K562 (cell line): ENCODE results near the gene JUND. TPM values are rescaled to one million over a fixed set of nuclear protein-coding genes. Genes with fewer than 3 reads are reported as not detected.

Source experiments
- BCOR ChIP-seq: fragments of 450-650 bp; IDR thresholded peaks from 2 replicates; pipeline ENCODE4 v1.6.1; 2016
- BDP1 ChIP-seq: IDR thresholded peaks from 3 replicates; pipeline ENCODE4 v1.6.1; 2011; ENCODE audit not compliant: insufficient read length, insufficient read depth
- GTF2F1 ChIP-seq: IDR thresholded peaks from 2 replicates; pipeline ENCODE4 v1.6.1; 2011; ENCODE audit warnings: low read depth, low read length, improper control_type of control experiment
- HDAC3 ChIP-seq: fragments of 450-650 bp; IDR thresholded peaks from 2 replicates; pipeline ENCODE4 v1.6.1; 2018; ENCODE audit warnings: borderline replicate concordance, mild to moderate bottlenecking, moderate library complexity; ENCODE audit not compliant: partially characterized antibody
- HEY1 ChIP-seq: fragments of 250-450 bp; sonication (Bioruptor Pico); IDR thresholded peaks from 2 replicates; pipeline ENCODE4 v1.5.0; 2020; ENCODE audit warnings: mild to moderate bottlenecking, moderate library complexity, borderline replicate concordance
- HLTF ChIP-seq: fragments of 450-650 bp; IDR thresholded peaks from 2 replicates; pipeline ENCODE4 v1.6.1; 2016
- MLX ChIP-seq, 2 experiments: fragments of 450-650 bp in 1 of 2; sonication (generic) in 1 of 2; formaldehyde crosslinking; conservative IDR thresholded peaks; 2 replicates each; pipeline versions ENCODE4 v1.4.0 to v1.8.1; 2020 to 2022; ENCODE audit warnings: mild to moderate bottlenecking in 1 of 2, missing genetic modification reagents in 1 of 2
- NCOA1 ChIP-seq: fragments of 450-650 bp; IDR thresholded peaks from 2 replicates; pipeline ENCODE4 v1.6.1; 2016; ENCODE audit warnings: low read depth
- NR1H2 ChIP-seq: sonication (generic); formaldehyde crosslinking; IDR thresholded peaks from 2 replicates; pipeline ENCODE4 v1.4.0; 2020; ENCODE audit warnings: mild to moderate bottlenecking, missing genetic modification reagents
- PTRF ChIP-seq: fragments of 450-650 bp; IDR thresholded peaks from 2 replicates; pipeline ENCODE4 v1.6.1; 2016; ENCODE audit warnings: mild to moderate bottlenecking, missing genetic modification characterization, missing compliant biosample characterization
- RCOR1 ChIP-seq, 2 experiments: IDR thresholded peaks; 2 replicates each; pipeline ENCODE4 v1.6.1; 2012; ENCODE audit warnings: low read depth in 2 of 2, low read length in 2 of 2, borderline replicate concordance in 1 of 2, improper control_type of control experiment in 1 of 2
- UBTF ChIP-seq, 2 experiments: IDR thresholded peaks; 2 replicates each; pipeline ENCODE4 v1.6.1; 2012; ENCODE audit warnings: improper control_type of control experiment in 2 of 2, low read depth in 2 of 2, low read length in 2 of 2, borderline replicate concordance in 1 of 2
- ZFPM2 ChIP-seq: fragments of 250-450 bp; sonication (Bioruptor Pico); IDR thresholded peaks from 2 replicates; pipeline ENCODE4 v1.5.1; 2022; ENCODE audit warnings: mild to moderate bottlenecking
- ZNF175 ChIP-seq: fragments of 200-800 bp; sonication (Bioruptor generic); IDR thresholded peaks from 2 replicates; pipeline ENCODE4 v1.6.1; 2016; ENCODE audit warnings: low read depth, mild to moderate bottlenecking, missing genetic modification characterization, missing compliant biosample characterization
- ZNF277 ChIP-seq: fragments of 250-450 bp; sonication (Bioruptor Pico); IDR thresholded peaks from 2 replicates; pipeline ENCODE4 v1.8.0; 2022; ENCODE audit warnings: inconsistent platforms, mild to moderate bottlenecking, moderate library complexity, borderline replicate concordance
- ZNF398 ChIP-seq: fragments of 250-450 bp; sonication (Bioruptor Pico); IDR thresholded peaks from 2 replicates; pipeline ENCODE4 v1.8.0; 2021; ENCODE audit warnings: moderate library complexity, mild to moderate bottlenecking, inconsistent platforms
- ZNF583 ChIP-seq: fragments of 250-450 bp; sonication (Bioruptor Pico); IDR thresholded peaks from 2 replicates; pipeline ENCODE4 v1.4.0; 2020
- ZNF639 ChIP-seq, 2 experiments: fragments of 200-800 bp in 1 of 2; sonication (Bioruptor generic) in 1 of 2; sonication (generic) in 1 of 2; formaldehyde crosslinking in 1 of 2; IDR thresholded peaks in 1 of 2; conservative IDR thresholded peaks in 1 of 2; 2 replicates each; pipeline versions ENCODE4 v1.5.0 to v1.6.1; 2016 to 2020; ENCODE audit warnings: missing compliant biosample characterization in 1 of 2, missing genetic modification characterization in 1 of 2, missing genetic modification reagents in 1 of 2
- ZNF76 ChIP-seq: fragments of 250-450 bp; sonication (Bioruptor Pico); IDR thresholded peaks from 2 replicates; pipeline ENCODE4 v1.4.0; 2020; ENCODE audit warnings: mild to moderate bottlenecking, moderate library complexity, borderline replicate concordance
- polyA plus RNA-seq, 8 experiments: library from polyadenylated mRNA; depleted of rRNA in 4 of 8; stranded (reverse) in 5 of 8; unstranded in 3 of 8; fragments of >200 nt; fragmentation: Nextera tagmentation in 2 of 8; fragmentation: Illumina TruSeq in 1 of 8; extraction: Ambion mirVana in 2 of 8; extraction: Trizol in 1 of 8; gene quantifications; 2 replicates each; pipeline versions ENCODE4 v1.2.1 to v1.2.3, GENCODE V29; 2011 to 2014; ENCODE audit warnings: inconsistent platforms in 1 of 8, missing spikeins in 1 of 8
- total RNA-seq, 7 experiments: library from RNA; depleted of rRNA in 6 of 7; stranded (reverse); fragments of >200 nt in 6 of 7; fragmentation: Illumina TruSeq in 2 of 7; extraction: Trizol in 2 of 7; gene quantifications; 2 replicates each; pipeline versions ENCODE4 v1.2.1 to v1.2.3, GENCODE V29; 2011 to 2021; ENCODE audit warnings: low replicate concordance in 1 of 7

The JUND gene
- total and polyA plus RNA-seq, 9 of the 15 experiments (the other 6 are each of a cell fraction or from before 2014, with no cell fraction given) = 6.4 to 286 (median 42.3) TPM

- peak; percentile 45 for TF ChIP-seq HDAC3
- 0 out of 2 replicates have a peak, but pooled peaks have one; percentile 22 for TF ChIP-seq GTF2F1
- TF ChIP-seq ZNF583 (CRISPR knock-in tag) = no peak
- no peak for TF ChIP-seq NR1H2
- no peak for TF ChIP-seq MLX (CRISPR knock-in tag; conservative IDR thresholded peaks at IDR 0.05)
- 0 out of 2 replicates have a peak, but pooled peaks have one; percentile 60 for TF ChIP-seq BCOR
- TF ChIP-seq HLTF = peak; percentile 63; the same call in 1 of the 2 replicates
- no peak for TF ChIP-seq ZNF398 (CRISPR knock-in tag)
- TF ChIP-seq NCOA1 = no peak; the same call in none of the 2 replicates
- peak in 1 of 2 experiments; percentile 56; a peak in 1 of 4 replicates for TF ChIP-seq RCOR1 (IDR thresholded peaks at IDR 0.05; ENCODE audit: borderline replicate concordance in 1 of 2, low read depth in 2 of 2, low read length in 2 of 2)
- TF ChIP-seq ZNF76 (CRISPR knock-in tag) = no peak
- no peak for TF ChIP-seq PTRF
- no peak for TF ChIP-seq ZNF277
- TF ChIP-seq ZFPM2 (CRISPR knock-in tag) = no peak
- no peak for TF ChIP-seq ZNF175 (CRISPR knock-in tag)
- TF ChIP-seq UBTF (IDR thresholded peaks at IDR 0.05; ENCODE audit: borderline replicate concordance in 1 of 2, low read depth in 2 of 2, low read length in 2 of 2) = peak; percentile 69 to 91; a peak in 2 of 4 replicates
- peak in 1 of 2 experiments; percentile 53; a peak in 2 of 4 replicates for TF ChIP-seq ZNF639 (CRISPR knock-in tag; conservative IDR thresholded peaks at IDR 0.05 in 1 of 2, IDR thresholded peaks at IDR 0.05 in 1 of 2)
- TF ChIP-seq BDP1 = no peak
- no peak for TF ChIP-seq HEY1 (CRISPR knock-in tag)
Observed at GRCh38 chr19:18279516-18280246, 1.7 kb downstream of the JUND start (continued).
